AG09309 (cell line): ENCODE data around the gene AOPEP.
"Not testable (repeated sequence)": the region's sequence is repeated elsewhere in the genome, so short reads cannot be mapped to it uniquely, and the experiment has no call there.

ENCODE experiments used
- DNase-seq: peaks from one replicate; pipeline ENCODE4 v3.0.0-alpha.2; 2010; ENCODE audit warnings: low read depth
- H3K4me3 ChIP-seq: 2 replicates; pipeline ENCODE4 v1.5.1; 2011; ENCODE audit warnings: mild to moderate bottlenecking, low read depth, low read length, moderate library complexity; ENCODE audit not compliant: control insufficient read depth
- TF ChIP-seq, protein P1 (sequence below): IDR thresholded peaks from 2 replicates; pipeline ENCODE4 v1.5.1; 2011; ENCODE audit warnings: mild to moderate bottlenecking, low read depth, low read length, inconsistent platforms; ENCODE audit not compliant: insufficient read depth, control insufficient read depth; ENCODE audit errors: missing control alignments

The AOPEP gene

DNA sequence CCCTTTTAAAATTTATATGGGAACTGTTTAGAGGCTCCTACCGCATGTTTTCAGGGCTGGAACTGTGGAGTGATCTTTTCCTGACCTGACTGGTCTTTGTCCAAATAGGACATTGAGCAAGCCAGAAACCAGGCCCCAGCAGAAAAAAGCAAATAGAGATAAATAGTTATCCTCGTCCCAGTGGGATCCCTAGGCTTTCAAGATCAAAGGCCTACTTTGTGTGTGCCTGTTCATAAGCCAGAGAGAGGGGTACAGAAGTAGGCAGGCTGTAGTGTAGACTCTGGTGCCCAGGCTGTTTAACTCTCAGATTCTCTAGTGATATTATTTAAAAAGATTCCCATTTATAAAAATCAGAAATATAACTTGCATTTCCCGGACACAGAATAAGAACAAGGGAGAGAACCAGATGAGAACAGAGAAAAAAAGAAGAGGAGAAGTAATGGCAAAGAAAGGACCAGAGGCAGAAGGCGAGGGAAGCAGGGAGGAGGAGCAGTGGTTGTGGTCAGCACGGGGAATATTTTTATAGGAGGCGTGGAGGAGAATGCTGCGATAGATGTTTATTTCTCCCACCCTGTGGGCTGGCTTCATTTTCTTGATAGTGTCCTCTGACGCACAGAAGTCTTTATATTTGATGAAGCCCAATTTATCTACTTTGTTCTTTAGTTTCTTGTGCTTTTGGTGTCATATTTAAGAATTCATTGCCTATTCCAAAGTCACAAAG lies 101.2 kb downstream of the AOPEP start:
- H3K4me3 ChIP-seq, result no peak overlapping the region
- no peak for DNase-seq
- TF ChIP-seq, protein P1, sequence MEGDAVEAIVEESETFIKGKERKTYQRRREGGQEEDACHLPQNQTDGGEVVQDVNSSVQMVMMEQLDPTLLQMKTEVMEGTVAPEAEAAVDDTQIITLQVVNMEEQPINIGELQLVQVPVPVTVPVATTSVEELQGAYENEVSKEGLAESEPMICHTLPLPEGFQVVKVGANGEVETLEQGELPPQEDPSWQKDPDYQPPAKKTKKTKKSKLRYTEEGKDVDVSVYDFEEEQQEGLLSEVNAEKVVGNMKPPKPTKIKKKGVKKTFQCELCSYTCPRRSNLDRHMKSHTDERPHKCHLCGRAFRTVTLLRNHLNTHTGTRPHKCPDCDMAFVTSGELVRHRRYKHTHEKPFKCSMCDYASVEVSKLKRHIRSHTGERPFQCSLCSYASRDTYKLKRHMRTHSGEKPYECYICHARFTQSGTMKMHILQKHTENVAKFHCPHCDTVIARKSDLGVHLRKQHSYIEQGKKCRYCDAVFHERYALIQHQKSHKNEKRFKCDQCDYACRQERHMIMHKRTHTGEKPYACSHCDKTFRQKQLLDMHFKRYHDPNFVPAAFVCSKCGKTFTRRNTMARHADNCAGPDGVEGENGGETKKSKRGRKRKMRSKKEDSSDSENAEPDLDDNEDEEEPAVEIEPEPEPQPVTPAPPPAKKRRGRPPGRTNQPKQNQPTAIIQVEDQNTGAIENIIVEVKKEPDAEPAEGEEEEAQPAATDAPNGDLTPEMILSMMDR, result no peak

DNA sequence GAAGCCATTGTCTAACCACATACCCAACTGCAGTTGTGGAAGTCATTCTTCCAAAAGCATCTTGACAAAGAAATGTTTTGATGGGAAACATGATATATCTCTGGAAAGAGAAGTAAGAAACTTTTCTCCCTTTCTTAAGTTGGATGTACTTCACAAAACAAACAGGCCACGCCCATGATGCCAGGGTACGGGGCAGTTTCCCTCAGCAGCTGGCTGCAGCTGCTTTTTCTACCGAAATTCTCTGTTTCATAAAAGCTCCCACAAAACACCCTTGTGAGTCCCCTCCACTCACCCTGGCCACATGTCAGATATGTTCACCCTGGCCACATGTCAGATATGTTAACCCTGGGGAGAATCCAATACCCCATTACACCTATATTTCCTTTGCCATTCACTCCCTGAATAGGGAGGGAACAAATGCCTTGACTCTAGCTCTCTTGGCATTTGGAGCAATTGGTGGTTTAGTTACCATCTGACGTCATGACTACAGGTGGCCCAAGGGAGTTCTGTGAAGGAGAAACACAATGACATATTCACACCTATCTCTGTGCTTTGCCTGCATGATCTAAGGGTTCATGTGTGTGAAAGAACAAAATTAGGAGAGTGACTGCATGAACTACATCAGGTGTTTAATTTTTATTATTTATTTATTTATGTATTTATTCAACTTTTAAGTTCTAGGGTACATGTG lies 103.0 kb downstream of the AOPEP start:
- H3K4me3 ChIP-seq, result no peak overlapping the region
- DNase-seq, result no peak
- TF ChIP-seq, protein P1, result no peak

DNA sequence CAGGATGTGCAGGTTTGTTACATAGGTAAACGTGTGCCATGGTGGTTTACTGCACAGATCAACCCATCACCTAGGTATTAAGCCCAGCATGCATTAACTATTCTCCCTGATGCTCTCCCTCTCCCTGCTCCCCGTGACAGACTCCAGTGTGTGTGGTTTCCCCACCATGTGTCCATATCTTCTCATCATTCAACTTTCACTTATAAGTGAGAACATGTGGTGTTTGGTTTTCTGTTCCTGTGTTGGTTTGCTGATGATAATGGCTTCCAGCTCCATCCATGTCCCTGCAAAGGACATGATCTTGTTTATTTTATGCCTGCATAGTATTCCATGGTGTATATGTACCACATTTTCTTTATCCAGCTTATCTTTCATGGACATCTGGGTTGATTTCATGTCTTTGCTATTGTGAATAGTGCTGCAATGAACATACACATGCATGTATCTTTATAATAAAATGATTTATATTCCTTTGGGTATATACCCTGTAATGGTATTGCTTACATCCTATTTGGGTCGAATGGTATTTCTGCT lies 103.6 kb downstream of the AOPEP start:
- DNase-seq, H3K4me3 ChIP-seq: not testable (repeated sequence)

DNA sequence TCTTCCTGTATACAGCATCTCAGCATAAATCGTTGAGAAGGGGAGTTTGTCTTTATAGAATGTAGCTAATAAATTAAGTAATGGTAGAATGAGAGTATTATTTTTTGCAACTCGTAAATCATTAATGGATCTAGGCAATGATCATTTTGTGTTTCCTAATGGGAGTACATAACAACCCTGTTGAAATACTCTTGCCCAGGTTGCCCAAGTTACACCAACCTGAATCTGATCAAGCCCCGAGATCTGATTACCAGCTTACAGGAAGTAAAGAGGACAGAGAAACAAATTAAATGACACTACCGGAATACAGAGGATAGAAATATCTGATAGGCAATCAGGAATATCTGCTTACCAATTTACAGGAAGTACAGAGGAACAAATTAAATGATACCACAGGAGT lies 107.3 kb downstream of the AOPEP start:
- H3K4me3 ChIP-seq, result no peak overlapping the region
- TF ChIP-seq, protein P1, result no peak
- no peak for DNase-seq

DNA sequence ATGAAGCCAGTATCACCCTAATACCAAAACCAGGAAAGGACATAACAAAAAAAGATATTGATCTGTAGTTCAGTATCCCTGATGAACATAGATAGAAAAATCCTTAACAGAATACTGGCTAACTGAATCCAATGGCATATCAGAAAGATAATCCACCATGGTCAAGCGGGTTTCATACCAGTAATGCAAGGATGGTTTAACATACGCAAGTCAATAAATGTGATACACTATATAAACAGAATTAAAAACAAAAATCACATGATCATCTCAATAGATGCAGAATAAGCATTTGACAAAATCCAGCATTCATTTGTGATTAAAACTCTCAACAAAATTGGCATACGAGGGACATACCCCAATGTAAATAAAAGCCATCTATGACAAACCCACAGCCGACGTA lies 110.9 kb downstream of the AOPEP start:
- no peak for DNase-seq
- H3K4me3 ChIP-seq, result no peak overlapping the region
- TF ChIP-seq, protein P1, result no peak

DNA sequence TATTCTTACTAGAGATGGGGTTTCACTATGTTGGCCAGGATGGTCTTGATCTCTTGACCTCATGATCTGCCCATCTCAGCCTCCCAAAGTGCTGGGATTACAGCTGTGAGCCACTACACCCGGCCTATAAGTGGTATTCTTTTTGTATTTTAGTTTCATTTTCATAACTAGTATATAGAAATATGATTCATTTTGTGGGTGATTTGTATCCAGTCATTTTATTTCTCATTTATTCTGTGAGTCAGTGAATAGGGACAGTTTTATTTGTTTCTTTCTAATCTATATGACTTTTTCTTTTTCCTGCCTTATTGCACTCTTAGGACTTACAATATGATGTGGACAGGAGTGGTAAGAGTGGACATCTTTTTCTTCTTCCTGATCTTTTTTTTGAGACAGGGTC lies 112.9 kb downstream of the AOPEP start:
- no peak for DNase-seq
- no peak overlapping the region for H3K4me3 ChIP-seq
- TF ChIP-seq, protein P1, result no peak

DNA sequence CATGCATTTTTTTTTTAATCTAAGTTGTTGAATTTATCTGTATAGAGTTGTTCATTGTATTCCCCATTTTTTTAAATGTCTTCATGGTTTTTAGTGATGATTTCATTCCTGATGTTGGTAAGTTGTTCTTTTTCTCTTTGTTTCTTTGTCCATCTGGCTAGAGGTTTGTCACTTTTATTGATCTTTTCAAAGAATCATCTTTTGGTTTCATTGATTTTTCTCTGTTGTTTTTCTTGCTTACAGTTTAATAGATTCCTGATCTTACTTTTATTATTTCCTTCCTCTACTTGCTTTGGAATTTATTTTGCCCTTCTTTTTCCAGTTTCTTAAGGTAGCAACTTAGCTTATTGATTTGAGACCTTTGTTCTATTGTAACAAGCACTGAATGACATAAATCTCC lies 114.2 kb downstream of the AOPEP start:
- H3K4me3 ChIP-seq, result no peak overlapping the region
- no peak for DNase-seq
- TF ChIP-seq, protein P1, result no peak
